Measurements from ENCODE around the gene COPB2.

- TF ChIP-seq, protein P1, sequence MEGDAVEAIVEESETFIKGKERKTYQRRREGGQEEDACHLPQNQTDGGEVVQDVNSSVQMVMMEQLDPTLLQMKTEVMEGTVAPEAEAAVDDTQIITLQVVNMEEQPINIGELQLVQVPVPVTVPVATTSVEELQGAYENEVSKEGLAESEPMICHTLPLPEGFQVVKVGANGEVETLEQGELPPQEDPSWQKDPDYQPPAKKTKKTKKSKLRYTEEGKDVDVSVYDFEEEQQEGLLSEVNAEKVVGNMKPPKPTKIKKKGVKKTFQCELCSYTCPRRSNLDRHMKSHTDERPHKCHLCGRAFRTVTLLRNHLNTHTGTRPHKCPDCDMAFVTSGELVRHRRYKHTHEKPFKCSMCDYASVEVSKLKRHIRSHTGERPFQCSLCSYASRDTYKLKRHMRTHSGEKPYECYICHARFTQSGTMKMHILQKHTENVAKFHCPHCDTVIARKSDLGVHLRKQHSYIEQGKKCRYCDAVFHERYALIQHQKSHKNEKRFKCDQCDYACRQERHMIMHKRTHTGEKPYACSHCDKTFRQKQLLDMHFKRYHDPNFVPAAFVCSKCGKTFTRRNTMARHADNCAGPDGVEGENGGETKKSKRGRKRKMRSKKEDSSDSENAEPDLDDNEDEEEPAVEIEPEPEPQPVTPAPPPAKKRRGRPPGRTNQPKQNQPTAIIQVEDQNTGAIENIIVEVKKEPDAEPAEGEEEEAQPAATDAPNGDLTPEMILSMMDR (IDR thresholded peaks at IDR 0.05 in 2 of 3, conservative IDR thresholded peaks at IDR 0.05 in 1 of 3; ENCODE audit: borderline replicate concordance in 1 of 3, insufficient read depth in 1 of 3, low read depth in 2 of 3, low read length in 2 of 3) = no peak
- TF ChIP-seq EZH2 (IDR thresholded peaks at IDR 0.05) (no peak), EZH2phosphoT487 (IDR thresholded peaks at IDR 0.05; ENCODE audit: borderline replicate concordance) (no peak), EGR1 (IDR thresholded peaks at IDR 0.05; ENCODE audit: low read depth) (no peak), RAD21 (IDR thresholded peaks at IDR 0.05; ENCODE audit: low read depth) (no peak), FOSL1 (IDR thresholded peaks at IDR 0.05; ENCODE audit: low read depth) (no peak)
These were observed 32.0 kb upstream of the COPB2 start for GRCh38 chr3:139421460-139421859.
